B cell (primary cell): ENCODE measurements around the gene EPG5.

Source experiments
- EZH2 ChIP-seq: IDR thresholded peaks from 2 replicates; pipeline ENCODE4 v1.6.1; 2012; ENCODE audit warnings: borderline replicate concordance, low read depth, mild to moderate bottlenecking, moderate library complexity, low read length; ENCODE audit not compliant: insufficient read depth, poor library complexity, severe bottlenecking
- TF ChIP-seq, protein P1 (sequence below): fragments of 200-600 bp; IDR thresholded peaks from one replicate; pipeline ENCODE4 v1.8.0; 2022; ENCODE audit warnings: antibody characterized with exemption, mild to moderate bottlenecking

DNA sequence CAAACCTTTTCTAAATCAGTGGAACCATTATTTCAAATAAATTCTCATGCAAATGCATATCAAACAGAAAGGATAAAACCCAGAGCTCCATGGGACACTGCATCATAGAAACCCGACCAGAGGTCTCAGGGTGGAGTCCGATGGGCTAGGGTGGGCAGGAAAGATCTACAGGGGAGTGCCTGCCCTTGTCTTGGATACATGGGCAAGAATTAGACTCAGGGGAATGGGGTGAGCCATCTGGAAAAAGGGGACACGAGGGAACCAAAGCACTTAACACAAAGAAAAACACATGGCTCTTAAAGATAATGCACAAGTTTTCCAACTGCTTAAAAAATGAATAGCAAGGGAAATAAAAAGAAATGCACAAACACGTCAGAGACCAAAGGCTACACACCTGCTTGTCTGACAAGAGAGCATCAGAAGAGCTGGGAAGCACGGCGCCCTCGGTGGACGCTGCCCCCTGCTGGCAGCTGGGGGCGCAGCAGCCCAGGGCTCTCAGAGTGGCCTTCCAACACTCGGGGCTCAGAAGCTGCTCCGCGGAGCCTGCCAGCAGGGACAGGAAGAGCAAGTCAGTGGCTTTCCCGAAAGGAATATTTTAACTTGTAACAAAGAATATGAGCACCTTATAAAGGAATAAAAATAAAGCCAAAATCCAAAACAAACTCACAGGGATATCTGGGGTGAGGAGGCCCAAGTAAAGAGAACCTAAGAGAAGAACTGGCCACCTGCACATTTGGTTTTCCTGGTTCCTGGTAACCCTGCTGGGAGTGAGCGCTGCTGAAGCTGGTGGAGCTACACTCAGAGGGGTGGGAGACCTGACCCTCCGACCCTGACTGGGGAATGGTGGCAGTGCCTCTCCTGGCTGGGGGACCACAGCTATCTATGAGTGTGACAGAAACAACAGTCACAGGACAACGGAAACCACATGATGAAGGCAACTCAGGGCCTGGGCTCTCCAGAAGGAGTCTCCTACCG lies 87.2 kb downstream of the EPG5 start:
- TF ChIP-seq EZH2, result no peak
- TF ChIP-seq, protein P1, sequence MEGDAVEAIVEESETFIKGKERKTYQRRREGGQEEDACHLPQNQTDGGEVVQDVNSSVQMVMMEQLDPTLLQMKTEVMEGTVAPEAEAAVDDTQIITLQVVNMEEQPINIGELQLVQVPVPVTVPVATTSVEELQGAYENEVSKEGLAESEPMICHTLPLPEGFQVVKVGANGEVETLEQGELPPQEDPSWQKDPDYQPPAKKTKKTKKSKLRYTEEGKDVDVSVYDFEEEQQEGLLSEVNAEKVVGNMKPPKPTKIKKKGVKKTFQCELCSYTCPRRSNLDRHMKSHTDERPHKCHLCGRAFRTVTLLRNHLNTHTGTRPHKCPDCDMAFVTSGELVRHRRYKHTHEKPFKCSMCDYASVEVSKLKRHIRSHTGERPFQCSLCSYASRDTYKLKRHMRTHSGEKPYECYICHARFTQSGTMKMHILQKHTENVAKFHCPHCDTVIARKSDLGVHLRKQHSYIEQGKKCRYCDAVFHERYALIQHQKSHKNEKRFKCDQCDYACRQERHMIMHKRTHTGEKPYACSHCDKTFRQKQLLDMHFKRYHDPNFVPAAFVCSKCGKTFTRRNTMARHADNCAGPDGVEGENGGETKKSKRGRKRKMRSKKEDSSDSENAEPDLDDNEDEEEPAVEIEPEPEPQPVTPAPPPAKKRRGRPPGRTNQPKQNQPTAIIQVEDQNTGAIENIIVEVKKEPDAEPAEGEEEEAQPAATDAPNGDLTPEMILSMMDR, result peak; percentile 100
